Muscle layer of duodenum (tissue), 2 donors: ENCODE results near the gene LRP2BP.
"Not testable (repeated sequence)": the region's sequence is repeated elsewhere in the genome, so short reads cannot be mapped to it uniquely, and the experiment has no call there.

Experiments used
- H3K27ac ChIP-seq: one replicate; pipeline ENCODE4 v1.7.0; 2013; ENCODE audit warnings: mild to moderate bottlenecking, low read length
- H3K27me3 ChIP-seq: one replicate; pipeline ENCODE4 v1.7.0; 2013; ENCODE audit warnings: low read depth, mild to moderate bottlenecking, control low read depth, low read length
- H3K36me3 ChIP-seq, 2 donors: one replicate each; pipeline ENCODE4 v1.7.0; 2013; ENCODE audit warnings: low read length in 2 of 2, control low read depth in 1 of 2, mild to moderate bottlenecking in 1 of 2; ENCODE audit not compliant: insufficient read depth in 2 of 2, control insufficient read depth in 1 of 2
- H3K4me1 ChIP-seq, 2 donors: one replicate each; pipeline ENCODE4 v1.7.0; 2013; ENCODE audit warnings: low read length in 2 of 2, mild to moderate bottlenecking in 2 of 2, control low read depth in 1 of 2, moderate library complexity in 1 of 2; ENCODE audit not compliant: insufficient read depth in 2 of 2, control insufficient read depth in 1 of 2
- H3K4me3 ChIP-seq, 2 donors: one replicate each; pipeline ENCODE4 v1.7.0; 2013; ENCODE audit warnings: low read length in 2 of 2, low read depth in 1 of 2, mild to moderate bottlenecking in 1 of 2
- H3K9me3 ChIP-seq, 2 donors: one replicate each; pipeline ENCODE4 v1.7.0; 2013; ENCODE audit warnings: low read length in 2 of 2, control low read depth in 1 of 2, mild to moderate bottlenecking in 1 of 2; ENCODE audit not compliant: control insufficient read depth in 1 of 2
- donor health status: healthy.

Gene LRP2BP

DNA sequence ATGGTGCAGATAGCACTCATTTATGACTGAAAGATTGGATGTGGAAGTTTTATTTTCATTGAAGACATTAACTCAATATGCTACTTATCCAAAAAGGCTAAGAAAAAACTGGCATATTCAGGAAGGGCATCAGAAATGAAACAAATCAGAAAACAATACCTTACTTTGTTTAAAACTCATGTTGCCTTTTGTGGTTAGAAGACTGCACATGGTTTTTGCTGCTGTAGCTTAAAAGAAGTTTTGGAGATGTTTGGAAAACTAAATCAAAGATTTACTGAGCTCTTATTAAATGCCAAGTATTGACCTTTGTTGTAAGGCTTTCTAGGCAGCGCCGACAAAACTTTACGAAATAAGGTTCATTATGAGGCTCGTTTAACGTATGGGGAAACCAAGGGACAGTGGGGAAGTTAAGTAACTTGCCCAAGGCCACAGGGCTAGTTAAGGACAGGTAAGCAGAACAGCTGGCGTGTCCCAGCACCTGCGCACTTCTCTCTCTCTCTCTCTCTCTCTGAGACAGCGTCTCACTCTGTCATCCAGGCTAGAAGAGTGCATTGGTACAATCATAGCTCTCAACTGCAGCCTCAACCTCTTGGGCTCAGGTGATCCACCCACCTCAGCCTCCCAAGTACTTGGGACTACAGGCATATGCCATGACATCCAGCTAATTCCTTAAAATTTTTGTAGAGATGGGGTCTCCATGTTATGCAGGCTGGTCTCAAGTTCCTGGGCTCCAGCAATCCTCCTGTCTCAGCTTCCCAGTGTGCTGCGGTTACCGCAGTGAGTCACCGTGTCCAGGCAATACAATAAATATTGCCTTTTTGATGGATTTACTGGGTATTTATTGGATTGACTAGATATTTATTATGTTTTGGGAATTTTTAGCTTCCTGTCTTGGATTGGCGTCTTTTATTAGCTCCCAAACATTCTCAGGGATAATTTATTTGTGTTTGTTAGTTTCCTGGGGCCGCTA, 16.1 kb downstream of the LRP2BP start:
- Histone ChIP-seq H3K27ac (no peak overlapping the region), H3K27me3 (no peaks in the 10 kb centered on the region), H3K36me3 (no peaks in the 10 kb centered on the region), H3K4me1 (no peaks in the 10 kb centered on the region), H3K4me3 (no peak overlapping the region), H3K9me3 (peaks cover 0 to 4% of the 10 kb centered on the region in 2 donors)

- H3K4me3 ChIP-seq = no peak overlapping the region
- H3K9me3 ChIP-seq = peaks cover 0 to 4% of the 10 kb centered on the region in 2 donors
- no peaks in the 10 kb centered on the region for H3K27me3 ChIP-seq
- no peak overlapping the region for H3K27ac ChIP-seq
- H3K4me1 ChIP-seq = no peaks in the 10 kb centered on the region
- no peaks in the 10 kb centered on the region for H3K36me3 ChIP-seq
Observed at GRCh38 chr4:185378264-185378663, 17.5 kb downstream of the LRP2BP start.

DNA sequence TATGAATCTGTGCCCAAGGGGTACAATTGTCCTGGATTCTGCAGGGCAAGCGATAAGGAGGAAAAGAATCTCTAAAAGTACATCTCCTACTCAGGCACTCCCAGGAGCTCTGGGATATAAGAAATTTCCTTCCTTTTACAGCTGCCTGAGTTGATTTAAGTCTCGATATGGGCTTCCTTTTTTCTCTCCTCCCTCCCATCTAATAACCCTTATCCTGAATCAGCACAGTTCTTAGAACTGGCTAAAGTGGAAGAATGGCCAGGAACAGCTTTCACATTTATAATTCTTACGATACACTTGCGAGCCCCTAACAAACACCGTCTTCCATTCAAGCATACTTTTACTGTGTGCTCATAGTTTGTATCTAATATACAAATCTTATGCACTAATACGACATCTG, 21.2 kb downstream of the LRP2BP start:
- H3K4me3 ChIP-seq = no peak overlapping the region
- peaks cover 0 to 5% of the 10 kb centered on the region in 2 donors for H3K36me3 ChIP-seq
- no peak overlapping the region for H3K27ac ChIP-seq
- H3K27me3 ChIP-seq = no peaks in the 10 kb centered on the region
- H3K4me1 ChIP-seq = no peaks in the 10 kb centered on the region
- H3K9me3 ChIP-seq = no peaks in the 10 kb centered on the region

DNA sequence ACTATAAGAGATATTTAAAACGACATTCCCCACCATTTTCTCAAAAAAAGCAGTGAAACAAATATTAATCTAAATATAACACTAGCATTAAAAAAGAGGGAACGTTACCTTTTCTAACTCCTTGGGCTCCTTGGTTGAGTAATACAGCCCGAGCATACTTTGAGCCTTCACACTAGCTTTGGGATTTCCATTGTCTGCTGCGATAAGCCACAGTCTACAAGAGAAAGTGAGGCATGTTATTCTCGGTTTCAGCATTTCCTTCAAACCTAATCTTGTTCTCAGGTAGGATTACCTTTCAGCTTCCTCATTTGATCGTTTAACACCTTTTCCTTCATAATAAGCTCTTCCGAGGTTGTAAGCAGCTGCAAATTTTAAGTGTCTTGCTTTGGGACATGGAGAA, 21.7 kb downstream of the LRP2BP start:
- no peak overlapping the region for H3K4me3 ChIP-seq
- peaks cover 0 to 5% of the 10 kb centered on the region in 2 donors for H3K36me3 ChIP-seq
- H3K4me1 ChIP-seq = no peaks in the 10 kb centered on the region
- H3K9me3 ChIP-seq = no peaks in the 10 kb centered on the region
- no peak overlapping the region for H3K27ac ChIP-seq
- no peaks in the 10 kb centered on the region for H3K27me3 ChIP-seq

DNA sequence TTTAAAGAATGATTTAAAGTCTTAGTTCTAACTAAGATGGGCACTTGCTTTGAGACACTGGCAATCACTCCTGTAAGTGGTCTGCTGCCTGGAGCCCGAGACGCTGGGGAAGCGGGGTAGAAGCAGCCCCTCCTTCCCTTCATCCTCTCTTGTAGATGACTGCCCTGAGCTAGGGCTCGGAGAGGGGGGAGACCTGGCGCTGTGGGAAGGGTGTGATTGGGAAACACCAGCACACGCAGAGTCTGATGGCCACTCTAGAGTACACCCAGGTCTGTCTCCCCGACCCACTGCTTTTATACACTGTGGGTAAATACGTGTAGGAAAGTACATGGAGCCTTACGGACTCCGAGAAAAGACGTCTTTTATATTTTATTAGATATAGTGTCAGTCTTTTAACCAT, 24.0 kb downstream of the LRP2BP start:
- Histone ChIP-seq H3K36me3 (peaks cover 0 to 9% of the 10 kb centered on the region in 2 donors), H3K4me3 (no peak overlapping the region)

GRCh38 chr4:185370268-185370949, 25.3 kb downstream of the LRP2BP start:
- Histone ChIP-seq H3K9me3 (no peaks in the 10 kb centered on the region), H3K4me1 (no peaks in the 10 kb centered on the region), H3K36me3 (peaks cover 0 to 9% of the 10 kb centered on the region in 2 donors), H3K27ac (no peak overlapping the region), H3K27me3 (no peaks in the 10 kb centered on the region), H3K4me3 (no peak overlapping the region)

More for the DNA sequence above, 24.0 kb downstream of the LRP2BP start:
- Histone ChIP-seq H3K9me3 (no peaks in the 10 kb centered on the region), H3K4me1 (no peaks in the 10 kb centered on the region), H3K27ac (no peak overlapping the region), H3K27me3 (no peaks in the 10 kb centered on the region)

DNA sequence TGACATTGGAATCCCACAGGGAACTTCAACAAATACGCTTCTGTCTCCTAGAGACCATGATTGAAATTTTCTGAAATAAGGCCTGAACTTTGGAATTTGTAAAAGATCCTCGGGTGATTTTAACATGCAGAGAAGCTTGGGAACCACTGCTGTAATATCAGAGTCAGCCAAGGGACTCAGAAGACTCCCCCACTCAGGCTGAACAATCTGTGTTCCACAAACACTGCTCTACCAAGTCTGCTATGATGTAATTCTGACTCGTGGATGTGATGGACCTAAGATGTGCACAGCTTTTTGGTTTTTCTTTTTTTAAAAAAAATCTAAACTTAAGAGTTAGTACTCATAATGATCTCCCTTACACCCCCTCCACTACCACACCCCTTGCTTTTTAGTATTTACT, 26.0 kb downstream of the LRP2BP start:
- H3K4me1 ChIP-seq = no peaks in the 10 kb centered on the region
- no peak overlapping the region for H3K27ac ChIP-seq
- H3K36me3 ChIP-seq = peaks cover 0 to 9% of the 10 kb centered on the region in 2 donors
- H3K4me3 ChIP-seq = no peak overlapping the region
- H3K27me3 ChIP-seq = no peaks in the 10 kb centered on the region
- H3K9me3 ChIP-seq = no peaks in the 10 kb centered on the region

- Histone ChIP-seq H3K27me3 (no peaks in the 10 kb centered on the region), H3K4me1 (no peaks in the 10 kb centered on the region), H3K9me3 (no peaks in the 10 kb centered on the region), H3K27ac (no peak overlapping the region), H3K36me3 (peaks cover 0 to 7% of the 10 kb centered on the region in 2 donors), H3K4me3 (no peak overlapping the region)
Observed at GRCh38 chr4:185364886-185365285, 30.8 kb downstream of the LRP2BP start.

DNA sequence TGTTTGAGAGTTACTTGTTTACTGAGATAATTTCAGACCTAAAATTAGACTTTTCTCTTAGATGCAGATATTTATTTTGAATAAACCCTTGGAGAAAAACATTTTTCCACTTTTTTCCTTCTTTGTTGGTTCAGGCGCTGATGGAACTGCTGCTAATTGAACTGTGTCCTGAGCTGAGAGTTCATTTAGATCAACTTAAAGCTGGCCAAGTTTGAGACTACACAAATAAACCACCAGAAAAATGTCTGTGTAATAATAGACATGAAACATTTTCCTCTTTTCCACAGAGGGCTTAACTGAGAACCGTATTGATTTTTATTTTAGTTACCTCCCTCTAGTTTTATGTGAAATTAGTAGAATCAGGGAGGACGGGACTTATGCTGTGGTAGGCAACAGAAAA, 32.5 kb downstream of the LRP2BP start:
- Histone ChIP-seq H3K9me3 (no peaks in the 10 kb centered on the region), H3K36me3 (peaks cover 0 to 8% of the 10 kb centered on the region in 2 donors), H3K27me3 (no peaks in the 10 kb centered on the region), H3K4me1 (no peaks in the 10 kb centered on the region), H3K27ac (no peak overlapping the region), H3K4me3 (no peak overlapping the region)

DNA sequence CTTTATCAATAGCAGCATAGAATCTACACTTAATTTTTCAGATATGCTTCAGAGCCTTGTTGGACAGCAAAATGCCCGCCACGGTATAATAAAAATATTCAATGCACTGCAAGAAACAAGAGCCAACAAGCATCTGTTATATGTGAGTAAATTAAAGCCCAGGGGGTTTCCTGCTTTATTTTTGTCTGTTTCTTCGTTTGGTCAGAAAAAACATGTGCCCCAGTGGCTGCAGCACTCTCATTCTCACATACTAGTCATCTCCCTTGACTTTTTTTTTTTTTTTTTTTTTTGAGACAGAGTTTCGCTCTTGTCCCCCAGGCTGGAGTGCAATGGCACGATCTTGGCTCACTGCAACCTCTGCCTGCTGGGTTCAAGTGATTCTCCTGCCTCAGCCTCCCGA, 33.2 kb downstream of the LRP2BP start:
- H3K27me3 ChIP-seq, H3K4me3 ChIP-seq, H3K9me3 ChIP-seq, H3K27ac ChIP-seq, H3K4me1 ChIP-seq, H3K36me3 ChIP-seq: not testable (repeated sequence)

- Histone ChIP-seq H3K4me1 (no peaks in the 10 kb centered on the region), H3K4me3 (no peak overlapping the region), H3K36me3 (peaks cover 0 to 6% of the 10 kb centered on the region in 2 donors)
Observed at GRCh38 chr4:185361872-185362271, 33.9 kb downstream of the LRP2BP start.

More at GRCh38 chr4:185361872-185362271, 33.9 kb downstream of the LRP2BP start:
- Histone ChIP-seq H3K27ac (no peak overlapping the region), H3K9me3 (no peaks in the 10 kb centered on the region), H3K27me3 (no peaks in the 10 kb centered on the region)
